ENCODE measurements around the gene IGF2BP2.

IGF2BP2 gene

DNA sequence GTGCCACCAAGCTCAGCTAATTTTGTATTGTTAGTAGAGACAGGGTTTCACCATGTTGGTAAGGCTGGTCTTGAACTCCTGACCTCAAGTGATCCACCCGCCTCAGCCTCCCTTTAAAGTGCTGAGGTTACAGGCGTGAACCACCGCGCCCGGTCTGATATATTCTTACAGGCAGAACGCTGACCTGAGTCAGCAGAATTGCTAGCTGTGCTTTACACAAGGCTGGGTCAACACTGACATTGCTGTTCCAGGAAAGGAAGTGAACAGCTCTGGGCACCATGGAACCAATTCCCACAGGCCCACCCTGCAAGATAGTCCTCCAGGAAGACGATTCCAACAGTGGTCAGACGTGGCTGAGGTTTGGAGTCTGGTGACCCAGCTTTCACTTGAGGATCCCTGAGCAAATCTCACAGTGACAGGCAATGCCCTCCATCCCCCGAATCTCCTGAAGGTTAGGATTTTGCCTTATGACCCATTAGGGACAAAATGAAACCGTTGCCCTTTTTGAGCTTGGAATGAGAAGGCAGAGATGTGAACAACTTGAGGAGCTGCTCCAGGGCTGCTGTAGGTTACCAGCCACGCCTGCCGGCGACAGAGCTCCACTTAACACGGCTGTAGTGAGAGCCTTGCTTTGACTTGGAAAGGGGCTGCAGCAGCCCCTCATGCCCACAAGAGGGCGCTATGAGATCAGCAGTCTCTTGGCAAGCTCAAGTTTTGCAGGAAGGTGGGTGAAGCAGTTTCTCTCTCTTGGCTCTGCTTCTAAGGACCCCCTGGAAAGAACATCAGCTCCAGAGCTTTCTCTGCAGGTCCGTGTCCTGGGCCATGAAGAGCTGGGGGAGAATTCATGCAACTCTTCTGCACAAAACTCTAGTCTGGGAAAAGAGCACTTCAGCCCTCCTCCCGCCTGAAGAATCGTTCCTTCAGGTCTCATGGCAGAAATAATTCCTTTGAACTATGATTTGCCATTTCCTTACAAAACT lies 164.6 kb downstream of the IGF2BP2 start:
- TF ChIP-seq ISL1 (CRISPR knock-in tag; IDR thresholded peaks at IDR 0.05) (no peak), GLIS3 (CRISPR knock-in tag; IDR thresholded peaks at IDR 0.05) (no peak), ZNF70 (CRISPR knock-in tag; IDR thresholded peaks at IDR 0.05) (no peak), ZFP30 (CRISPR knock-in tag; IDR thresholded peaks at IDR 0.05) (no peak), TCF4 (CRISPR knock-in tag; IDR thresholded peaks at IDR 0.05; ENCODE audit: borderline replicate concordance) (no peak), BACH2 (CRISPR knock-in tag; IDR thresholded peaks at IDR 0.05; ENCODE audit: borderline replicate concordance) (no peak), ZNF8 (CRISPR knock-in tag; IDR thresholded peaks at IDR 0.05) (no peak), ESRRG (CRISPR knock-in tag; IDR thresholded peaks at IDR 0.05) (no peak), ARNTL (CRISPR knock-in tag; IDR thresholded peaks at IDR 0.05; ENCODE audit: borderline replicate concordance, low read depth) (no peak), ZNF565 (CRISPR knock-in tag; conservative IDR thresholded peaks at IDR 0.05; ENCODE audit: low read depth) (no peak)
- TF ChIP-seq, protein P1, sequence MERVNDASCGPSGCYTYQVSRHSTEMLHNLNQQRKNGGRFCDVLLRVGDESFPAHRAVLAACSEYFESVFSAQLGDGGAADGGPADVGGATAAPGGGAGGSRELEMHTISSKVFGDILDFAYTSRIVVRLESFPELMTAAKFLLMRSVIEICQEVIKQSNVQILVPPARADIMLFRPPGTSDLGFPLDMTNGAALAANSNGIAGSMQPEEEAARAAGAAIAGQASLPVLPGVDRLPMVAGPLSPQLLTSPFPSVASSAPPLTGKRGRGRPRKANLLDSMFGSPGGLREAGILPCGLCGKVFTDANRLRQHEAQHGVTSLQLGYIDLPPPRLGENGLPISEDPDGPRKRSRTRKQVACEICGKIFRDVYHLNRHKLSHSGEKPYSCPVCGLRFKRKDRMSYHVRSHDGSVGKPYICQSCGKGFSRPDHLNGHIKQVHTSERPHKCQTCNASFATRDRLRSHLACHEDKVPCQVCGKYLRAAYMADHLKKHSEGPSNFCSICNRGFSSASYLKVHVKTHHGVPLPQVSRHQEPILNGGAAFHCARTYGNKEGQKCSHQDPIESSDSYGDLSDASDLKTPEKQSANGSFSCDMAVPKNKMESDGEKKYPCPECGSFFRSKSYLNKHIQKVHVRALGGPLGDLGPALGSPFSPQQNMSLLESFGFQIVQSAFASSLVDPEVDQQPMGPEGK (CRISPR knock-in tag; IDR thresholded peaks at IDR 0.05; ENCODE audit: borderline replicate concordance): no peak
- TF ChIP-seq, protein P2, sequence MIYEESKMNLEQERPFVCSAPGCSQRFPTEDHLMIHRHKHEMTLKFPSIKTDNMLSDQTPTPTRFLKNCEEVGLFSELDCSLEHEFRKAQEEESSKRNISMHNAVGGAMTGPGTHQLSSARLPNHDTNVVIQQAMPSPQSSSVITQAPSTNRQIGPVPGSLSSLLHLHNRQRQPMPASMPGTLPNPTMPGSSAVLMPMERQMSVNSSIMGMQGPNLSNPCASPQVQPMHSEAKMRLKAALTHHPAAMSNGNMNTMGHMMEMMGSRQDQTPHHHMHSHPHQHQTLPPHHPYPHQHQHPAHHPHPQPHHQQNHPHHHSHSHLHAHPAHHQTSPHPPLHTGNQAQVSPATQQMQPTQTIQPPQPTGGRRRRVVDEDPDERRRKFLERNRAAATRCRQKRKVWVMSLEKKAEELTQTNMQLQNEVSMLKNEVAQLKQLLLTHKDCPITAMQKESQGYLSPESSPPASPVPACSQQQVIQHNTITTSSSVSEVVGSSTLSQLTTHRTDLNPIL (CRISPR knock-in tag; IDR thresholded peaks at IDR 0.05; ENCODE audit: low read depth): no peak
- TF ChIP-seq, protein P3, sequence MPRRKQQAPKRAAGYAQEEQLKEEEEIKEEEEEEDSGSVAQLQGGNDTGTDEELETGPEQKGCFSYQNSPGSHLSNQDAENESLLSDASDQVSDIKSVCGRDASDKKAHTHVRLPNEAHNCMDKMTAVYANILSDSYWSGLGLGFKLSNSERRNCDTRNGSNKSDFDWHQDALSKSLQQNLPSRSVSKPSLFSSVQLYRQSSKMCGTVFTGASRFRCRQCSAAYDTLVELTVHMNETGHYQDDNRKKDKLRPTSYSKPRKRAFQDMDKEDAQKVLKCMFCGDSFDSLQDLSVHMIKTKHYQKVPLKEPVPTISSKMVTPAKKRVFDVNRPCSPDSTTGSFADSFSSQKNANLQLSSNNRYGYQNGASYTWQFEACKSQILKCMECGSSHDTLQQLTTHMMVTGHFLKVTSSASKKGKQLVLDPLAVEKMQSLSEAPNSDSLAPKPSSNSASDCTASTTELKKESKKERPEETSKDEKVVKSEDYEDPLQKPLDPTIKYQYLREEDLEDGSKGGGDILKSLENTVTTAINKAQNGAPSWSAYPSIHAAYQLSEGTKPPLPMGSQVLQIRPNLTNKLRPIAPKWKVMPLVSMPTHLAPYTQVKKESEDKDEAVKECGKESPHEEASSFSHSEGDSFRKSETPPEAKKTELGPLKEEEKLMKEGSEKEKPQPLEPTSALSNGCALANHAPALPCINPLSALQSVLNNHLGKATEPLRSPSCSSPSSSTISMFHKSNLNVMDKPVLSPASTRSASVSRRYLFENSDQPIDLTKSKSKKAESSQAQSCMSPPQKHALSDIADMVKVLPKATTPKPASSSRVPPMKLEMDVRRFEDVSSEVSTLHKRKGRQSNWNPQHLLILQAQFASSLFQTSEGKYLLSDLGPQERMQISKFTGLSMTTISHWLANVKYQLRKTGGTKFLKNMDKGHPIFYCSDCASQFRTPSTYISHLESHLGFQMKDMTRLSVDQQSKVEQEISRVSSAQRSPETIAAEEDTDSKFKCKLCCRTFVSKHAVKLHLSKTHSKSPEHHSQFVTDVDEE (CRISPR knock-in tag; IDR thresholded peaks at IDR 0.05): no peak
- TF ChIP-seq, protein P4, sequence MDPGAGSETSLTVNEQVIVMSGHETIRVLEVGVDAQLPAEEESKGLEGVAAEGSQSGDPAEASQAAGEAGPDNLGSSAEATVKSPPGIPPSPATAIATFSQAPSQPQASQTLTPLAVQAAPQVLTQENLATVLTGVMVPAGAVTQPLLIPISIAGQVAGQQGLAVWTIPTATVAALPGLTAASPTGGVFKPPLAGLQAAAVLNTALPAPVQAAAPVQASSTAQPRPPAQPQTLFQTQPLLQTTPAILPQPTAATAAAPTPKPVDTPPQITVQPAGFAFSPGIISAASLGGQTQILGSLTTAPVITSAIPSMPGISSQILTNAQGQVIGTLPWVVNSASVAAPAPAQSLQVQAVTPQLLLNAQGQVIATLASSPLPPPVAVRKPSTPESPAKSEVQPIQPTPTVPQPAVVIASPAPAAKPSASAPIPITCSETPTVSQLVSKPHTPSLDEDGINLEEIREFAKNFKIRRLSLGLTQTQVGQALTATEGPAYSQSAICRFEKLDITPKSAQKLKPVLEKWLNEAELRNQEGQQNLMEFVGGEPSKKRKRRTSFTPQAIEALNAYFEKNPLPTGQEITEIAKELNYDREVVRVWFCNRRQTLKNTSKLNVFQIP (CRISPR knock-in tag; IDR thresholded peaks at IDR 0.05; ENCODE audit: borderline replicate concordance, low read depth): no peak
- ATAC-seq: peak; percentile 49

DNA sequence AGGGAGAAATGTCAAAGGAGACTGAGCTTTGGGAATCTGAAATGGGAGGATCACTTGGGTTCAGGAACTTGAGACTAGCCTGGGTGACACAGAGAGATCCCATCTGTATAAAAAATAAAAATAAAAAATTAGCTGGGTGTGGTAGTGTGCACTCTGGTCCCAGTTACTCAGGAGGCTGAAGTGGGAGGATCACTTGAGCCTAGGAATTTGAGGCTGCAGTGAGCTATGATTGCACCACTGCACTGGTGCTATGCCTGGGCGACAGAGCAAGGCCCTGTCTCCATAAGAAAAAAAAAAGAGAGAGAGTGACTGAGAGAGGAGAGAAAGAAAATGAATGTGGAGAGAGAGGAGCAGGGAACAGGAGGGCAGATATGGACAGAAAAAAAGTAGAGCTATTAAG lies 165.9 kb downstream of the IGF2BP2 start:
- peak; percentile 2; the same call in 2 of the 3 replicates for ATAC-seq
- TF ChIP-seq ESRRG (CRISPR knock-in tag; IDR thresholded peaks at IDR 0.05): no peak
- TF ChIP-seq BACH2 (CRISPR knock-in tag; IDR thresholded peaks at IDR 0.05; ENCODE audit: borderline replicate concordance): no peak
- no peak for TF ChIP-seq SNAI2 (CRISPR knock-in tag; IDR thresholded peaks at IDR 0.05)
- TF ChIP-seq, protein P5, sequence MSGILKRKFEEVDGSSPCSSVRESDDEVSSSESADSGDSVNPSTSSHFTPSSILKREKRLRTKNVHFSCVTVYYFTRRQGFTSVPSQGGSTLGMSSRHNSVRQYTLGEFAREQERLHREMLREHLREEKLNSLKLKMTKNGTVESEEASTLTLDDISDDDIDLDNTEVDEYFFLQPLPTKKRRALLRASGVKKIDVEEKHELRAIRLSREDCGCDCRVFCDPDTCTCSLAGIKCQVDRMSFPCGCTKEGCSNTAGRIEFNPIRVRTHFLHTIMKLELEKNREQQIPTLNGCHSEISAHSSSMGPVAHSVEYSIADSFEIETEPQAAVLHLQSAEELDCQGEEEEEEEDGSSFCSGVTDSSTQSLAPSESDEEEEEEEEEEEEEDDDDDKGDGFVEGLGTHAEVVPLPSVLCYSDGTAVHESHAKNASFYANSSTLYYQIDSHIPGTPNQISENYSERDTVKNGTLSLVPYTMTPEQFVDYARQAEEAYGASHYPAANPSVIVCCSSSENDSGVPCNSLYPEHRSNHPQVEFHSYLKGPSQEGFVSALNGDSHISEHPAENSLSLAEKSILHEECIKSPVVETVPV (CRISPR knock-in tag; IDR thresholded peaks at IDR 0.05): no peak
- no peak for TF ChIP-seq TCF4 (CRISPR knock-in tag; IDR thresholded peaks at IDR 0.05; ENCODE audit: borderline replicate concordance)
- no peak for TF ChIP-seq CSDC2 (CRISPR knock-in tag; IDR thresholded peaks at IDR 0.05)
- no peak for TF ChIP-seq OSR1 (CRISPR knock-in tag; IDR thresholded peaks at IDR 0.05)
- TF ChIP-seq PPARA (CRISPR knock-in tag; IDR thresholded peaks at IDR 0.05; ENCODE audit: borderline replicate concordance): no peak
- TF ChIP-seq, protein P4 (CRISPR knock-in tag; IDR thresholded peaks at IDR 0.05; ENCODE audit: borderline replicate concordance, low read depth): no peak
- TF ChIP-seq, protein P1 (CRISPR knock-in tag; IDR thresholded peaks at IDR 0.05; ENCODE audit: borderline replicate concordance): no peak
- TF ChIP-seq ZNF565 (CRISPR knock-in tag; conservative IDR thresholded peaks at IDR 0.05; ENCODE audit: low read depth): no peak
- no peak for TF ChIP-seq ZNF8 (CRISPR knock-in tag; IDR thresholded peaks at IDR 0.05)
- no peak for TF ChIP-seq ZC3H10 (CRISPR knock-in tag; IDR thresholded peaks at IDR 0.05)
- TF ChIP-seq TOX (CRISPR knock-in tag; IDR thresholded peaks at IDR 0.05; ENCODE audit: borderline replicate concordance): no peak
- TF ChIP-seq ZNF70 (CRISPR knock-in tag; IDR thresholded peaks at IDR 0.05): no peak
- TF ChIP-seq ZFP30 (CRISPR knock-in tag; IDR thresholded peaks at IDR 0.05): no peak
- TF ChIP-seq ZFP3 (CRISPR knock-in tag; IDR thresholded peaks at IDR 0.05): no peak

All from SK-N-SH treated with all-trans-retinoic acid at 6 μM for 48 hours (cell line).